LNCaP clone FGC (cell line): ENCODE data around the gene PRKD2.

Experiments
- DNase-seq: peaks from one replicate; pipeline ENCODE4 v3.0.0-alpha.2; 2011; ENCODE audit warnings: low read depth
- H3K4me3 ChIP-seq: 2 replicates; pipeline ENCODE4 v1.5.1; 2011; ENCODE audit warnings: mild to moderate bottlenecking, low read depth, low read length, control low read depth
- CTCF ChIP-seq: IDR thresholded peaks from 2 replicates; pipeline ENCODE4 v1.5.1; 2012; ENCODE audit warnings: mild to moderate bottlenecking; ENCODE audit not compliant: control insufficient read depth, insufficient read depth; ENCODE audit errors: extremely low read depth

The PRKD2 gene

GRCh38 chr19:46719629-46720502, 3.0 kb upstream of the PRKD2 start:
- H3K4me3 ChIP-seq = no peak overlapping the region
- no peak for TF ChIP-seq CTCF

GRCh38 chr19:46718934-46719622, 2.2 kb upstream of the PRKD2 start:
- no peak overlapping the region for H3K4me3 ChIP-seq
- TF ChIP-seq CTCF = no peak
- no peak for DNase-seq

More at GRCh38 chr19:46719629-46720502, 3.0 kb upstream of the PRKD2 start:
- no peak for DNase-seq

GRCh38 chr19:46718157-46718933, 1.4 kb upstream of the PRKD2 start:
- no peak for TF ChIP-seq CTCF
- no peak overlapping the region for H3K4me3 ChIP-seq
- DNase-seq = no peak

GRCh38 chr19:46717716-46718143, 816 bp upstream of the PRKD2 start:
- peak overlapping the region; percentile 67 for H3K4me3 ChIP-seq
- no peak for DNase-seq
- TF ChIP-seq CTCF = no peak

- H3K4me3 ChIP-seq = peak overlapping the region; percentile 67
- DNase-seq = no peak
- TF ChIP-seq CTCF = no peak
Measured at GRCh38 chr19:46716672-46717033, 261 bp downstream of the PRKD2 start.

- peak overlapping the region; percentile 67 for H3K4me3 ChIP-seq
- DNase-seq = no peak
- no peak for TF ChIP-seq CTCF
Measured at GRCh38 chr19:46715975-46716671, 791 bp downstream of the PRKD2 start.
